ENCODE measurements around the gene EN1.

DNA sequence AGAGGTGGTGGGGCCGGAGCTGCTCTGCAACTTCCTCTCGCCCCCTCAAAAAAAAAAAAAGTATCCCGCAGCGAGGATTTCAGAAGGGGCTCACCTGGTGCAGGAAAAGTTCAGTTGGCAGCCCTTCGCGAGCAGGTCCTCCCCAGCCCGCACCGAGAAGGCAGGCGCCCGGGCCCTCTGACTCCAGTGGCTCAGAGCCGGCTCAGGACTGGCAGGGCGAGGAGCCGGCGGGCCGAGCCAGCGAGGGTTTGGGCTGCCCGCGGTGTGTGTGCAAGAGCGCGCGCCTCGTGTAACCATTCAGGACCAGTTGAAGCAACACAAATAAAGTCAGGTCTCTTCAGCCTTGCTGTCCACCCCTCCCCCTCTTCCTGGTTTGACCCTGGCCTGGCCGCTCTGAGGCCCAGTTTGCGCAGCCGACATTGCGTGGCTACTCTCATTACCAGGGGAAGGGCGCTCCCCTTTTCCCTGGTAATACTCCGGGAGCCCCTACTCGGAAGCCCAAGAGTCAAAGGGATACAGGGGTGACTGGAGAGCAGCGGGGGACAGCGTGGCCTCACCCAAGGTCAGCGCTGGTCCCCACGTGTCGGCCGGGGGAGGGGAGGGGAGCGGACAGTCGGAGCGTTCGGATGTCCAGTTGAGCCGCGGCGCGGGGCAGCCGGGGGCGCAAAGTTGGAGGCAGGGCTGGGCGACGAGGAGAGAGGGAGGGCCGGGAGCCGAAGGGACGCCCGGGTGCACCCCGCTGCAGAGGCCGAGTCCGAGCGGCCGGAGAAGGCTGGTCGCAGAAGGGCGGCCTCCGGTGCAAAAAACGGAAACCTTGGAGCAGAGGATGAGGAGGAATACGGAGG is 12.3 kb downstream of the EN1 start:
- peak; percentile 53 for TF ChIP-seq EZH2phosphoT487 (IDR thresholded peaks at IDR 0.05; ENCODE audit: low read depth, severe bottlenecking, unreplicated experiment)
- TF ChIP-seq, protein P1, sequence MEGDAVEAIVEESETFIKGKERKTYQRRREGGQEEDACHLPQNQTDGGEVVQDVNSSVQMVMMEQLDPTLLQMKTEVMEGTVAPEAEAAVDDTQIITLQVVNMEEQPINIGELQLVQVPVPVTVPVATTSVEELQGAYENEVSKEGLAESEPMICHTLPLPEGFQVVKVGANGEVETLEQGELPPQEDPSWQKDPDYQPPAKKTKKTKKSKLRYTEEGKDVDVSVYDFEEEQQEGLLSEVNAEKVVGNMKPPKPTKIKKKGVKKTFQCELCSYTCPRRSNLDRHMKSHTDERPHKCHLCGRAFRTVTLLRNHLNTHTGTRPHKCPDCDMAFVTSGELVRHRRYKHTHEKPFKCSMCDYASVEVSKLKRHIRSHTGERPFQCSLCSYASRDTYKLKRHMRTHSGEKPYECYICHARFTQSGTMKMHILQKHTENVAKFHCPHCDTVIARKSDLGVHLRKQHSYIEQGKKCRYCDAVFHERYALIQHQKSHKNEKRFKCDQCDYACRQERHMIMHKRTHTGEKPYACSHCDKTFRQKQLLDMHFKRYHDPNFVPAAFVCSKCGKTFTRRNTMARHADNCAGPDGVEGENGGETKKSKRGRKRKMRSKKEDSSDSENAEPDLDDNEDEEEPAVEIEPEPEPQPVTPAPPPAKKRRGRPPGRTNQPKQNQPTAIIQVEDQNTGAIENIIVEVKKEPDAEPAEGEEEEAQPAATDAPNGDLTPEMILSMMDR (IDR thresholded peaks at IDR 0.05; ENCODE audit: poor library complexity), result no peak

Data from hepatocyte (in vitro differentiated cells).